CD4-positive, alpha-beta T cell treated with Interleukin-6 at 100 ng/mL for 8 hours (primary cell): Measurements from ENCODE around the gene YKT6.
"Not testable (repeated sequence)": the region's sequence is repeated elsewhere in the genome, so short reads cannot be mapped to it uniquely, and the experiment has no call there.

Source experiments
- DNase-seq: peaks from one replicate; pipeline ENCODE4 v3.0.0-alpha.2; 2020; ENCODE audit warnings: mixed read lengths, low spot score

The YKT6 gene

DNA sequence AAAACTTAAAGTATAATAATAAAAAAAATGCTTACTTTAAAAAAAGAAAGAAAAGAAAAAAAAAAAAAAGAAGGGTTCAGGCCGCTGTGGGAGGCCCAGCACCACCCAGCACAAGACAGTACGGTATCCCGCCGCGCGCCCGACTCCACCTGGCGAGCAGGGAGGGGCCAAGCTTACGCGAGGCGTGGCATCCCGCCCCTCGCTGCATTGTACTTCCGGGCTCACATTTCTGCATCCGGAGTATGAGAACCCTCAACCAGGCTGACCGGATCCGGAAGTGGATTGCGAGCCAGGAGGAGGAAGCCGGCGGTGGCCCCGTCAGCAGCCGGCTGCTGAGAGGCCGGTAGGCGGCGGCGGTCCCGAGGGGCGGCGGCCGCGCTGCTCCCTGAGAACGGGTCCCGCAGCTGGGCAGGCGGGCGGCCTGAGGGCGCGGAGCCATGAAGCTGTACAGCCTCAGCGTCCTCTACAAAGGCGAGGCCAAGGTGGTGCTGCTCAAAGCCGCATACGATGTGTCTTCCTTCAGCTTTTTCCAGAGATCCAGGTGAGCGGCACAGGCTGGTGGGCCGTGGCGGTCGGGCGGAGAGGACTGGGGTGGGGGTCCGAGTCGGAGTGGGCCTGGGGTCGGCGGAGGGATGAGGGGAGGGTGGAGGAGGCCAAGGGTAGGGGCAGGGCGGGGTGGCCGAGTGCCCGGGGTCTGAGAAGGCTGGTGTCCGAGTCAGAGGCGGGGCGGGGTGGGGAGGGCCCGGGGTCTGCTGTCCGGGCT is at the start of gene YKT6:
Gene YKT6 (plus strand): TSS at position 280 of the 763 bp plus-strand sequence. CDS start 158 bp downstream, at position 438.
- DNase-seq: peak; percentile 95

DNA sequence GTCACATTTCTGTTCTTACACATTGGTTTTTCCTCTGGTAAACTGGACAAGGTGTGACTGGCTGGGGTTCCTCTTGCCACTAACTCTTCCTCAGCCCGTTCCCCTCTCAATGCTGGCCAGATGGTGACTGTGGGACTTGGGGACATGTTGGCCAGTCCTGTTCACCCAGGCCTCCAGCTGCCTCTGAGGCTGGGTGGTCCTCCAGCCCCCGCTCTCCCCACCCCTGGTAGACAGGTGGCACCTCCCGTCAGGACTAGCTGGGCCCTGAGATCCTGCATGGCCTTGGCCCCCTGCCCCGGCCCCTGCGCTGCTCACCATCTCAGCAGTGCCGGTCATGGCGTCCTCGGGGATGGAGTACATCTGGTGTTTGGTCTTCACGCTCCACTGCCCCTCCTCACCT is 48.8 kb upstream of the YKT6 start:
- DNase-seq: no peak

- no peak for DNase-seq
These were observed 47.5 kb upstream of the YKT6 start for GRCh38 chr7:44152971-44153947.

DNA sequence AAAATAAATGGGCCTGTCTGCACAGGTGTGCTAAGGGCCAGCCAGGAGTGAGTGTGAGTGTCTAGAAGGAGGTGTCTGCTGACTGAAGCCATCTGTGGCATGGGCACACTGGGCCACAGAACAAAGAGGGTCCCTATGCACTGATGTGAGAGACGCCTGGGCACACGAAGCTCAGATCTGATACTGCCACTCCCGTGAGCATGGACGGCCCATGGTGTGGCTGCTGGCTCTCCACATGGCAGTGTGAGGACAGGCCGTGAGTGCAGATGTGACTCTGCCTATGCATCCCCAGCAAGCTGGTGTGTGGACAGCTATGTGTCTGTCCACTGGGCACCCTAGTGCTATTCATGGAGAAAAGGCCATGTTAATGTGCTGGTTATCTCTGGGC is 46.8 kb upstream of the YKT6 start:
- DNase-seq: no peak

GRCh38 chr7:44154703-44155102 is 46.1 kb upstream of the YKT6 start:
- DNase-seq: no peak

GRCh38 chr7:44155191-44156185 is 45.3 kb upstream of the YKT6 start:
- no peak for DNase-seq

DNA sequence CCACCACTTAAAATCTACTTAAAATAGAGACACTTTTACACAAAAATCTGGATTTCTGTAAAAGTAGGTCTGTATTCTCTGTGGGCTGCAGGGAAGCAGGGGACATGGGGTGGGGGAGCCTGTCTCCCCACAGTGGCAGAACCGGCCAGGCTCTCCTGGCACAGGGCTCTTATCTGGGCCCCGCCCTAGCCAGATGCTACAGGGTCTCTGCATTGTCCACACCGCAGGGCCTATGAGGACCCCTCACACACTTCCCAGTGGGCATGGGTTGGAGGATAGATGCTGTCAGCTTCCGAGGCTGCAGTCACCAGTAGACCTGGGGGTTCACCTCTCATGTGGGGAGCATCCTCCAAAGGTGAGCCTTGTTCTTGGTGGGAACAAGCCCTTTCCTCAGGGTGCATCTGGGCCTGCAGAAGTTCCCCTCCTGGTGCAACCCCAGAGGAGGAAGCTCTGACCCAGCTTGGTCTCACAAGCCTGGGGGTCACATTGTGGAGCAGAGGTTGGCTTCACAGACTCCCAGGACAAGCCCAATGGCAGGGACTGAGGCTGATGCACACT is 44.2 kb upstream of the YKT6 start:
- DNase-seq: no peak

GRCh38 chr7:44157116-44158080 is 43.4 kb upstream of the YKT6 start:
- no peak for DNase-seq

GRCh38 chr7:44158096-44158872 is 42.5 kb upstream of the YKT6 start:
- no peak for DNase-seq

GRCh38 chr7:44158873-44159631 is 41.7 kb upstream of the YKT6 start:
- no peak for DNase-seq

GRCh38 chr7:44159824-44160630 is 40.8 kb upstream of the YKT6 start:
- DNase-seq: no peak

DNA sequence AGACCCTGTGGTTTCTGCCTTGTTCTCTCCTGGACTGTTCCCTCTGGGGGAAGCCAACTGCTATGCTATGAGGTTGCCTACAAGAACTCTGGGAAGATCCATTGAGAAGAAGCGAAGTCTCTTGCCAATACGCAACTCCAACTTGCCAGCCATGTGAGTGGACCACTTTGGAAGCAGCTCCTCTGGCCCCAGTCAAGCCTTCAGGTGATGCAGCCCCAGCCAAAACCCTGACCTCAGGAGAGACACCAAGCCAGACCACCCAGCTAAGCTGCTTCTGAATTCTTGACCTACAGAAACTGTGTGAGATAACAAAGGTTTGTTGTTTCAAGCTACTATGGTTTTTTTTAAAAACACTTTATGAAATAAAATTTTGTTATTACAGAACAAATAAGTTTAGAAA is 39.4 kb upstream of the YKT6 start:
- no peak for DNase-seq

DNA sequence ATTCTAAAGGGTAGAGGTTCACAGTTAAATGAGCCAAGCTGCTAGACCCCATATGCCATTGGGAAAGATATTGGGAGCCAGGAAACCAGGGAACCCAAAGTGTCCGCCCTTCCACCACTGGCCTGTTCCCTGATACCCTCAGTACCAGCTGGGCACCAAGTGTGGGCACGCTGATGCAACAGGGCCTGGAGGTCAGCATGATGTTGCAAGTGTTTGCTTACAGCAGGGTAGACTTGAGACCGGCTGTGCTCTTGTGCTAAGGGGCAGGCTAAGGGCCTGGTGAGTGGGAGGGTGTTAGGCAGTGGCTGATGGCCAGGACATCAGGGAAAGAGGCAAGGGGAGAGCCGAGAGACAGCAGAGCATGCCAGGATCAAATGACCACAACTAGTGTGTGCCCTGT is 38.6 kb upstream of the YKT6 start:
- DNase-seq: no peak

DNA sequence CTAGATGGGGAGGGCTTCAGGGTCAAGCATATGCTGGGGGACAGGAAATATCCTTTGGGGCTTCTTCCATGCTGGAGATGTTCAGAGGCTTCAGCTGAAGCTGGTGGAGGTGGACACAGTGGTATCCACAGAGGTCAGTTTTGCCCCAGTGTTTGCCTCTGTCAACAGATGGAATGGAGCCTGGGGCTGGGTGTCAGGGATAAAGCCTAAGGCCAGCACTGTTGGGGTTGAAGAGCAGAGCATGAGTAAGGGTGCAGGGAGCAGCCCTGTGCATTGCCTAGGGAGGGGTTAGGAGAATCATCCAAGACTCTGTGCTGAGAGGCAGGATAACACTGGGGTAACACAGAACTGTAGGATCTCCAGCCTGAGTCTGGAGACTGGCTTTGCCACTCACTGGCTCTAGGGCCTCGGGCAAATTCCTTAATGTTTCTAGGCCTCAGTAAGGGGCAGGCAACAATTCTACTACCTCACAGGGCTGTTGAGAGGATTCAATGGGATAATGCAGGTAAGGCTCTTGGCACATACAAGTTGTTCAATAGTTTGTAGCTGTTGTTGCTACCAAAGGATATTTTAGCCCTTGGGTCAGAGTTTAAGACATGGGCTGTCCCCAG is 37.9 kb upstream of the YKT6 start:
- no peak for DNase-seq

- no peak for DNase-seq
These were observed 37.2 kb upstream of the YKT6 start for GRCh38 chr7:44163591-44163990.

GRCh38 chr7:44167920-44168319 is 32.9 kb upstream of the YKT6 start:
- no peak for DNase-seq

DNA sequence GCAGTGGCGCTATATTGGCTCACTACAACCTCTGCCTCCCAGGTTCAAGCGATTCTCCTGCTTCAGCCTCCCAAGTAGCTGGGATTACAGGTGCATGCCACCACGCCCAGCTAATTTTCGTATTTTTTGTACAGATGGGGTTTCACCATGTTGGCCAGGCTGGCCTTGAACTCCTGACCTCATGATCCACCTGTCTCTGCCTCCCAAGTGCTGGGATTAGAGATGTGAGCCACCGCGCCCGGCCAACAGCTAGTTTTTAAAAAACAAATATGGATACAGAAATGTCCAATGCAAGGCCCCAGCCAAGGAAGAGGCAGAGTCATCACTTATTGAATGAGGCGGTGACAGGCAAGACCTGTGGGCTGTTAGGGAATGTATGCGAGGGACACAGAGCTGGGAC is 28.9 kb upstream of the YKT6 start:
- DNase-seq: not testable (repeated sequence)
